K562 (cell line): ENCODE data around the gene CHRM1. TPM values are rescaled to one million over a fixed set of nuclear protein-coding genes. Genes with fewer than 3 reads are reported as not detected.

Experiments used
- ELK1 ChIP-seq: sonication (generic); formaldehyde crosslinking; IDR thresholded peaks from 2 replicates; pipeline ENCODE4 v1.8.1; 2022; ENCODE audit warnings: missing genetic modification reagents
- ERF ChIP-seq: fragments of 450-650 bp; formaldehyde crosslinking; IDR thresholded peaks from 2 replicates; pipeline ENCODE4 v1.4.0; 2020; ENCODE audit warnings: mild to moderate bottlenecking, mixed read lengths
- HMG20A ChIP-seq: fragments of 450-650 bp; formaldehyde crosslinking; conservative IDR thresholded peaks from 2 replicates; pipeline ENCODE4 v1.4.0; 2020; ENCODE audit warnings: mild to moderate bottlenecking, mixed read lengths
- HOMEZ ChIP-seq: fragments of 250-450 bp; sonication (Bioruptor Pico); IDR thresholded peaks from 2 replicates; pipeline ENCODE4 v1.4.0; 2020; ENCODE audit warnings: mild to moderate bottlenecking, moderate library complexity
- LCOR ChIP-seq: sonication (generic); formaldehyde crosslinking; IDR thresholded peaks from 2 replicates; pipeline ENCODE4 v1.8.0; 2022; ENCODE audit warnings: mild to moderate bottlenecking, missing genetic modification reagents
- MED1 ChIP-seq: sonication (generic); formaldehyde crosslinking; IDR thresholded peaks from 2 replicates; pipeline ENCODE4 v1.8.1; 2023; ENCODE audit warnings: missing genetic modification reagents, borderline replicate concordance
- TAF7 ChIP-seq: fragments of 450-650 bp; IDR thresholded peaks from 2 replicates; pipeline ENCODE4 v1.6.1; 2016; ENCODE audit warnings: missing genetic modification characterization, missing compliant biosample characterization
- TAL1 ChIP-seq: fragments of 450-650 bp; IDR thresholded peaks from 2 replicates; pipeline ENCODE4 v1.6.1; 2016; ENCODE audit warnings: mild to moderate bottlenecking
- XRCC3 ChIP-seq: fragments of 450-650 bp; IDR thresholded peaks from 2 replicates; pipeline ENCODE4 v1.6.1; 2017; ENCODE audit warnings: mild to moderate bottlenecking, moderate library complexity
- ZFX ChIP-seq: sonication (generic); formaldehyde crosslinking; IDR thresholded peaks from 2 replicates; pipeline ENCODE4 v1.8.0; 2022; ENCODE audit warnings: mild to moderate bottlenecking, missing genetic modification reagents, moderate library complexity
- polyA plus RNA-seq, 8 experiments: library from polyadenylated mRNA; depleted of rRNA in 4 of 8; stranded (reverse) in 5 of 8; unstranded in 3 of 8; fragments of >200 nt; fragmentation: Nextera tagmentation in 2 of 8; fragmentation: Illumina TruSeq in 1 of 8; extraction: Ambion mirVana in 2 of 8; extraction: Trizol in 1 of 8; gene quantifications; 2 replicates each; pipeline versions ENCODE4 v1.2.1 to v1.2.3, GENCODE V29; 2011 to 2014; ENCODE audit warnings: inconsistent platforms in 1 of 8, missing spikeins in 1 of 8
- total RNA-seq, 7 experiments: library from RNA; depleted of rRNA in 6 of 7; stranded (reverse); fragments of >200 nt in 6 of 7; fragmentation: Illumina TruSeq in 2 of 7; extraction: Trizol in 2 of 7; gene quantifications; 2 replicates each; pipeline versions ENCODE4 v1.2.1 to v1.2.3, GENCODE V29; 2011 to 2021; ENCODE audit warnings: low replicate concordance in 1 of 7
- TF ChIP-seq, protein P1 (sequence below): fragments of 200-600 bp; sonication (generic); IDR thresholded peaks from one replicate; pipeline ENCODE4 v1.6.1; 2012; ENCODE audit warnings: mild to moderate bottlenecking, low read depth, low read length, inconsistent platforms
- TF ChIP-seq, protein P2 (sequence below): fragments of 450-650 bp; IDR thresholded peaks from 2 replicates; pipeline ENCODE4 v1.6.1; 2017; ENCODE audit warnings: antibody characterized with exemption

Gene CHRM1
- total and polyA plus RNA-seq, 9 of the 15 experiments (the other 6 are each of a cell fraction or from before 2014, with no cell fraction given), result not detected

- no peak for TF ChIP-seq XRCC3
- TF ChIP-seq TAF7 (tag), result no peak
- TF ChIP-seq, protein P1, sequence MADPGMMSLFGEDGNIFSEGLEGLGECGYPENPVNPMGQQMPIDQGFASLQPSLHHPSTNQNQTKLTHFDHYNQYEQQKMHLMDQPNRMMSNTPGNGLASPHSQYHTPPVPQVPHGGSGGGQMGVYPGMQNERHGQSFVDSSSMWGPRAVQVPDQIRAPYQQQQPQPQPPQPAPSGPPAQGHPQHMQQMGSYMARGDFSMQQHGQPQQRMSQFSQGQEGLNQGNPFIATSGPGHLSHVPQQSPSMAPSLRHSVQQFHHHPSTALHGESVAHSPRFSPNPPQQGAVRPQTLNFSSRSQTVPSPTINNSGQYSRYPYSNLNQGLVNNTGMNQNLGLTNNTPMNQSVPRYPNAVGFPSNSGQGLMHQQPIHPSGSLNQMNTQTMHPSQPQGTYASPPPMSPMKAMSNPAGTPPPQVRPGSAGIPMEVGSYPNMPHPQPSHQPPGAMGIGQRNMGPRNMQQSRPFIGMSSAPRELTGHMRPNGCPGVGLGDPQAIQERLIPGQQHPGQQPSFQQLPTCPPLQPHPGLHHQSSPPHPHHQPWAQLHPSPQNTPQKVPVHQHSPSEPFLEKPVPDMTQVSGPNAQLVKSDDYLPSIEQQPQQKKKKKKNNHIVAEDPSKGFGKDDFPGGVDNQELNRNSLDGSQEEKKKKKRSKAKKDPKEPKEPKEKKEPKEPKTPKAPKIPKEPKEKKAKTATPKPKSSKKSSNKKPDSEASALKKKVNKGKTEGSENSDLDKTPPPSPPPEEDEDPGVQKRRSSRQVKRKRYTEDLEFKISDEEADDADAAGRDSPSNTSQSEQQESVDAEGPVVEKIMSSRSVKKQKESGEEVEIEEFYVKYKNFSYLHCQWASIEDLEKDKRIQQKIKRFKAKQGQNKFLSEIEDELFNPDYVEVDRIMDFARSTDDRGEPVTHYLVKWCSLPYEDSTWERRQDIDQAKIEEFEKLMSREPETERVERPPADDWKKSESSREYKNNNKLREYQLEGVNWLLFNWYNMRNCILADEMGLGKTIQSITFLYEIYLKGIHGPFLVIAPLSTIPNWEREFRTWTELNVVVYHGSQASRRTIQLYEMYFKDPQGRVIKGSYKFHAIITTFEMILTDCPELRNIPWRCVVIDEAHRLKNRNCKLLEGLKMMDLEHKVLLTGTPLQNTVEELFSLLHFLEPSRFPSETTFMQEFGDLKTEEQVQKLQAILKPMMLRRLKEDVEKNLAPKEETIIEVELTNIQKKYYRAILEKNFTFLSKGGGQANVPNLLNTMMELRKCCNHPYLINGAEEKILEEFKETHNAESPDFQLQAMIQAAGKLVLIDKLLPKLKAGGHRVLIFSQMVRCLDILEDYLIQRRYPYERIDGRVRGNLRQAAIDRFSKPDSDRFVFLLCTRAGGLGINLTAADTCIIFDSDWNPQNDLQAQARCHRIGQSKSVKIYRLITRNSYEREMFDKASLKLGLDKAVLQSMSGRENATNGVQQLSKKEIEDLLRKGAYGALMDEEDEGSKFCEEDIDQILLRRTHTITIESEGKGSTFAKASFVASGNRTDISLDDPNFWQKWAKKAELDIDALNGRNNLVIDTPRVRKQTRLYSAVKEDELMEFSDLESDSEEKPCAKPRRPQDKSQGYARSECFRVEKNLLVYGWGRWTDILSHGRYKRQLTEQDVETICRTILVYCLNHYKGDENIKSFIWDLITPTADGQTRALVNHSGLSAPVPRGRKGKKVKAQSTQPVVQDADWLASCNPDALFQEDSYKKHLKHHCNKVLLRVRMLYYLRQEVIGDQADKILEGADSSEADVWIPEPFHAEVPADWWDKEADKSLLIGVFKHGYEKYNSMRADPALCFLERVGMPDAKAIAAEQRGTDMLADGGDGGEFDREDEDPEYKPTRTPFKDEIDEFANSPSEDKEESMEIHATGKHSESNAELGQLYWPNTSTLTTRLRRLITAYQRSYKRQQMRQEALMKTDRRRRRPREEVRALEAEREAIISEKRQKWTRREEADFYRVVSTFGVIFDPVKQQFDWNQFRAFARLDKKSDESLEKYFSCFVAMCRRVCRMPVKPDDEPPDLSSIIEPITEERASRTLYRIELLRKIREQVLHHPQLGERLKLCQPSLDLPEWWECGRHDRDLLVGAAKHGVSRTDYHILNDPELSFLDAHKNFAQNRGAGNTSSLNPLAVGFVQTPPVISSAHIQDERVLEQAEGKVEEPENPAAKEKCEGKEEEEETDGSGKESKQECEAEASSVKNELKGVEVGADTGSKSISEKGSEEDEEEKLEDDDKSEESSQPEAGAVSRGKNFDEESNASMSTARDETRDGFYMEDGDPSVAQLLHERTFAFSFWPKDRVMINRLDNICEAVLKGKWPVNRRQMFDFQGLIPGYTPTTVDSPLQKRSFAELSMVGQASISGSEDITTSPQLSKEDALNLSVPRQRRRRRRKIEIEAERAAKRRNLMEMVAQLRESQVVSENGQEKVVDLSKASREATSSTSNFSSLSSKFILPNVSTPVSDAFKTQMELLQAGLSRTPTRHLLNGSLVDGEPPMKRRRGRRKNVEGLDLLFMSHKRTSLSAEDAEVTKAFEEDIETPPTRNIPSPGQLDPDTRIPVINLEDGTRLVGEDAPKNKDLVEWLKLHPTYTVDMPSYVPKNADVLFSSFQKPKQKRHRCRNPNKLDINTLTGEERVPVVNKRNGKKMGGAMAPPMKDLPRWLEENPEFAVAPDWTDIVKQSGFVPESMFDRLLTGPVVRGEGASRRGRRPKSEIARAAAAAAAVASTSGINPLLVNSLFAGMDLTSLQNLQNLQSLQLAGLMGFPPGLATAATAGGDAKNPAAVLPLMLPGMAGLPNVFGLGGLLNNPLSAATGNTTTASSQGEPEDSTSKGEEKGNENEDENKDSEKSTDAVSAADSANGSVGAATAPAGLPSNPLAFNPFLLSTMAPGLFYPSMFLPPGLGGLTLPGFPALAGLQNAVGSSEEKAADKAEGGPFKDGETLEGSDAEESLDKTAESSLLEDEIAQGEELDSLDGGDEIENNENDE, result no peak
- no peak for TF ChIP-seq HMG20A (CRISPR knock-in tag)
- TF ChIP-seq ELK1 (CRISPR knock-in tag), result no peak
- TF ChIP-seq, protein P2, sequence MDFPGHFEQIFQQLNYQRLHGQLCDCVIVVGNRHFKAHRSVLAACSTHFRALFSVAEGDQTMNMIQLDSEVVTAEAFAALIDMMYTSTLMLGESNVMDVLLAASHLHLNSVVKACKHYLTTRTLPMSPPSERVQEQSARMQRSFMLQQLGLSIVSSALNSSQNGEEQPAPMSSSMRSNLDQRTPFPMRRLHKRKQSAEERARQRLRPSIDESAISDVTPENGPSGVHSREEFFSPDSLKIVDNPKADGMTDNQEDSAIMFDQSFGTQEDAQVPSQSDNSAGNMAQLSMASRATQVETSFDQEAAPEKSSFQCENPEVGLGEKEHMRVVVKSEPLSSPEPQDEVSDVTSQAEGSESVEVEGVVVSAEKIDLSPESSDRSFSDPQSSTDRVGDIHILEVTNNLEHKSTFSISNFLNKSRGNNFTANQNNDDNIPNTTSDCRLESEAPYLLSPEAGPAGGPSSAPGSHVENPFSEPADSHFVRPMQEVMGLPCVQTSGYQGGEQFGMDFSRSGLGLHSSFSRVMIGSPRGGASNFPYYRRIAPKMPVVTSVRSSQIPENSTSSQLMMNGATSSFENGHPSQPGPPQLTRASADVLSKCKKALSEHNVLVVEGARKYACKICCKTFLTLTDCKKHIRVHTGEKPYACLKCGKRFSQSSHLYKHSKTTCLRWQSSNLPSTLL, result no peak
- TF ChIP-seq HOMEZ (CRISPR knock-in tag), result no peak
- no peak for TF ChIP-seq ERF (CRISPR knock-in tag)
- TF ChIP-seq TAL1, result no peak
- TF ChIP-seq ZFX (CRISPR knock-in tag), result peak; percentile 30; the same call in 1 of the 2 replicates
- TF ChIP-seq MED1 (CRISPR knock-in tag), result 0 out of 2 replicates have a peak, but pooled peaks have one; percentile 12
- no peak for TF ChIP-seq LCOR (CRISPR knock-in tag)
Observed at GRCh38 chr11:62882788-62883501, 38.2 kb downstream of the CHRM1 start (continued).
